Measurements from ENCODE around the gene KLHL6.

DNA sequence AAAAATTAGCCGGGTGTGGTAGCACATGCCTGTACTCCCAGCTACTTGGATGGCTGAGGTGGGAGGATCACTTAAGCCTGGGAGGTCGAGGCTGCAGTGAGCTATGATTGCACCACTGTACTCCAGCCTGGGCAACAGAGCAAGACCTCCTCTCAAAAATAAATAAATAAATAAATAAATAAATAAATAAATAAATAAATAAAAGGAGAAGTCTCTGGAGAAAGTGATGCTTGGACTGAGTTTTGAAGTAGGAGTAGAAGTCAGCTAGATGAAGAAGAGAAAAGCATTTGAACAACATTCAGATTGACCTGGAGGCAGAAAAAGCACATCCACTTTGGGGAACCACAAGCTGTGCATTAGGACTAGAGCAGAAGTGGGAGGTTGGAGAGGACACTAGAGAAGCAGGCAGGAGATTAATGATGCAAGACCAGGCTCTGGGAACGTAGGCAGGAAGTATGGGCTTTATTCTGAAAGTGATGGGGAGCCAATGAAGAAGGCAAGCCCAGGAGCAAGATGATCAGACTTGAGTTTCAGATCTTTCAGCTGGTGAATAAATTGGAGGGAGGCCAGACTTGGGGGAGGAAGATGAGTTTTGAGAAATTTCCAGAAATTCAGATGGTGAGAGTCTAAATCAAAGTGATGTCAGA lies 48.7 kb downstream of the KLHL6 start:
- TF ChIP-seq CTCF (IDR thresholded peaks at IDR 0.05; ENCODE audit: poor library complexity) = no peak
- TF ChIP-seq EZH2 (IDR thresholded peaks at IDR 0.05; ENCODE audit: borderline replicate concordance) = no peak
- no peak for TF ChIP-seq EZH2phosphoT487 (IDR thresholded peaks at IDR 0.05; ENCODE audit: low read depth, severe bottlenecking, unreplicated experiment)
